Measurements from ENCODE around the gene DAPL1.

DAPL1 gene

DNA sequence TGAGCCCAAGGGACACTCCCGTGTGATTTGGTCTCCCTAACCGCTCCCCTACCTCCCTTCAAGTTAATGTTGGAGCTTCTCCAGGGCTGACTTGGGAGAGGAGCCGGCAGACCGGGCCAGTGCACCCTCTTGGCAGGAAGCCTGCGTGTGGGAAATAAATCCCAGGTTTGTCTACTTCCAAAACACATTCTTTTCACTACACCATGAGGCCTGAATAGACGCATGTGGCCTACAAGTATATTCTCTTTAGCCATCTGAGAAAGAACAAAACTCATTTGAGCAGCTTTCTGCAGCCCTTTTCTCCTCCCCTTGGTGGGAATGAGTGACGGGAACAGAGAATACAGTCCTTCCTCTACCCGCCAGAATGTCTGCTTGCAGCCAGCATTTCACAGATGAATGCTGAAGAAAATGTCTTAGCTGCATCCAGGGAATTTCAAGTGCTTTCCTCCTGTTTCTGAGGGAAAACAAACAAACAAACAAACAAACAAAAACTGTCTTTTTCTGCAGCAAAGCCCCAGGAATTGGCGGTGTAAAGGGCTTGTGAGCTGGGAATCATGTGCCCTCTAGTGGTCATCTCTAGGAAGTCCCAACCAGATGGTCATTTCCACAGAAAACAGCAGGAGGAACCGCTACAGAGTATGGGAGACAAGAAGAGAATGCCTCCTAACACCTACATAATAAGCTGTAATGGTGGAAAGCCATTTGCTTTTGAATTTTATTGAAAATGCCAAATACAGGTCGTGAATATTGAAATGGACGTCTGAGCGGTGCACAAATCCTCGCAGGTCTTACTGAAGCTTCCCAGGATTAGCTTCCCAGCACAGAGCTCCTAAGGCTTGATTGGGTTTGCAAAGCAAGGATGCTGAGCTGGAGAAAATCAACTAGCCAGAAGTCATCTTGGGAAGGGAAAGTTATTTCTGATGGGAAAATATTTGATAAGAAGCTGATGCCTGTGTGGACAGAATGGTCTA is 41.2 kb upstream of the DAPL1 start:
- H3K27ac ChIP-seq = no peak overlapping the region
- CTCF ChIA-PET = interaction anchor here (0.5 to 2.0 kb wide), 30 partner anchors 8 to 1117 kb away, joined by 3 to 9 read pairs (median 4); no protein-coding TSS in a partner anchor
- peak; percentile 92 for TF ChIP-seq CTCF (conservative IDR thresholded peaks at IDR 0.05; ENCODE audit: low read depth)
- POLR2A ChIA-PET (ENCODE audit: low non-redundant PET) = no interaction called here
- DNase-seq (ENCODE audit: low spot score) = peak; percentile 81

DNA sequence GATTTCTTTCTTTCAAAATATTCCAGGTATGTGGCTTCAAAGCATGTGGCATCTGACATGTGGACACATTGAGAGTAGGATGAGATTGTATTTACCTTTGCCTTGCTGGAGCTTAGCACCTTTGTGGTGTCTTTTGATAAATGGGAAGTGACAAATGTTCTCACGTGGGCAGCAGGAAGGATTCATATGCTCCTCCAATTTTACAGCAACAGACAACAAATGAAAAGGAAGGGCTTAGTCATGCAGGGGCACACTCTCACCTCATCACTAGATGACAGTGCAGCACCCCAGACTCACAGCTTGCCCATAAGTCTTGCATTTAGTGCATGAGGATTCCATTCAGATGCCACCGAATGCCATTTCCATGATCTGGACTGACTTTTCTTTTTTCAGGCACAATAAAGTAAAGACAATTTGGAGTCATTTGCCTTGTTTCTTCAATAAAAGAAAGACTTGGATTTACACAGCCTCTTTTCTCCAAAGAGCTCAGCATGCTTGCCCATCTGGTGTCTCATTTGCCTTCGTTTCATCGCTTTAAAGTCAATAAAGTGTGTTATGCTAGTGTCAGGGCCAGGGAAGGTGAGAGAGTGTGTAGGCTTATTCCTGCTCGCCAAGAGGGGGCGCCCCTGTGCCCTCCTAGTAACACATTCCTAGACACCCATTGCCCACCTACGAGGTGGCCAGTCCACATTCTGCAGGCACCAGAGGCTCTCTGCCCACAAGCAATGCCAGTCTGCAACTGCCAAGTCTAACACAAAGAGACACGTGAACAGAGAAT is 39.6 kb upstream of the DAPL1 start:
- ChIA-PET CTCF (interaction anchor here (0.7 to 2.0 kb wide), 2 partner anchors 10 to 1586 kb away, joined by 3 to 9 read pairs; no protein-coding TSS in a partner anchor), POLR2A (ENCODE audit: low non-redundant PET) (no interaction called here)
- TF ChIP-seq CTCF (conservative IDR thresholded peaks at IDR 0.05; ENCODE audit: low read depth) = no peak
- H3K27ac ChIP-seq = no peak overlapping the region
- DNase-seq (ENCODE audit: low spot score) = no peak

GRCh38 chr2:158756331-158756730 is 38.8 kb upstream of the DAPL1 start:
- ChIA-PET POLR2A (ENCODE audit: low non-redundant PET) (no interaction called here), CTCF (interaction anchor here (0.7 kb wide), 1 partner anchor 1586 kb away, joined by 3 read pairs; no protein-coding TSS in a partner anchor)
- TF ChIP-seq CTCF (conservative IDR thresholded peaks at IDR 0.05; ENCODE audit: low read depth) = no peak
- no peak overlapping the region for H3K27ac ChIP-seq
- no peak for DNase-seq (ENCODE audit: low spot score)

DNA sequence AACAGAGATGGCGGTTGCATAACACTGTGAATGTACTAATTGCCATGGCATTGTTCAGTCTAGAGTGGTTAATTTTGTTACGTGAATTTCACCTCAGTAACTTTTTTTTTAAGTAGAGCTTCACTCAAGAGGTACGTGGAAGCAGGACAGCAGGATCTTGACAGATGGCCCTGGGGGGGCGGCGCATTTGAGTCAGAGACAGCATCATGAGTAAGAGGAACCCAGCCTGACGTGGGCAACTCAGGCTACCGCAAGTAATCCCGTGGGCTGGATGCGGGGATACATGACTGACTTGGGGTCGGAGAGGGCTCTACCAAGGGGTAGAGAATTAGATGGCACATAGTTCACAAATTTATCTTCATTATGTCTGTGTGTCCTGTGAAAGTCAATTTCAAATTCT is 38.1 kb upstream of the DAPL1 start:
- CTCF ChIA-PET = no interaction called here
- no peak for TF ChIP-seq CTCF (conservative IDR thresholded peaks at IDR 0.05; ENCODE audit: low read depth)
- peak; percentile 17 for DNase-seq (ENCODE audit: low spot score)
- POLR2A ChIA-PET (ENCODE audit: low non-redundant PET) = no interaction called here
- no peak overlapping the region for H3K27ac ChIP-seq

DNA sequence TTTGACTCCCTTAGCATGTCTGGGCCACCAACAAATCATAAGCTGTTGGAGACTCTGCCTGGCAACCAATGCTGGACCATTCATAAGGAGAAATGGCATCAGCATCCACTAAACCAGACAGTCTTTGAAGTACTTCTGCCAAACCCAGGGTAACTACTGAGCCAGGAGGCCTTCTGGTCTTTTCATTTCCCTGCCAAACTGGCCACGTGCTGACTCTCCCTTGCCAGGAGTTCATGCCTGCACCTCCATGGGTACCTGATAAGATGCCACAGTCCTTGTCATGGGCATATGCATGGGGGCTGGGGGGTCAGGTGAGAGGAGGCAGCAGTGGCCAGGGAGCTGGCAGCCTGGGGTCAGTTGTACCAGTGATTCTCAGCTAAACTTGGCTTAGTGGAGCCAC is 34.2 kb upstream of the DAPL1 start:
- TF ChIP-seq CTCF (conservative IDR thresholded peaks at IDR 0.05; ENCODE audit: low read depth) = no peak
- no peak for DNase-seq (ENCODE audit: low spot score)
- POLR2A ChIA-PET (ENCODE audit: low non-redundant PET) = no interaction called here
- CTCF ChIA-PET = interaction anchor here (2.3 kb wide), 1 partner anchor 7 kb away, joined by 8 read pairs; no protein-coding TSS in a partner anchor
- H3K27ac ChIP-seq = peak overlapping the region; percentile 72

DNA sequence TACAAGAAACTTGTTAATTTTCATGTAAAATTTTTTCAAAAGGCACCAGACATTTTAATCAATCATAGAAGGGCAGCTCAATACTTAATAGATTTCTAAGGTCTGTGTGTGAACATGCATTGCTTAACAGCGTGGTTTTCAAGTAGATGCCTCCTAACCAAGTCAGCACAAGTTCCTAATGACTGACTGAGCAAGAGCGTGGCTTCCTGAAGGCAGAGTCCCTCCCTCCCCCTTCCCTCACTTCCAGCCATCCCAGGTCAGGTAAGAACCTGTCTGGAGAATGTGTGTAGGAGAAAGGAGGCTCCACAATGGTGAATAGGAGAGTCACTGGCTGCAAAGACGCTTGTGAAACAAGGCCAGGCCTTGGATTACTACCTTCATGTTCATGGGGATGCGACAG is 33.5 kb upstream of the DAPL1 start:
- H3K27ac ChIP-seq = peak overlapping the region; percentile 75
- ChIA-PET POLR2A (ENCODE audit: low non-redundant PET) (no interaction called here), CTCF (interaction anchor here (0.6 to 2.3 kb wide), 2 partner anchors 8 to 1007 kb away, joined by 4 to 8 read pairs; no protein-coding TSS in a partner anchor)
- TF ChIP-seq CTCF (conservative IDR thresholded peaks at IDR 0.05; ENCODE audit: low read depth) = no peak
- peak; percentile 98 for DNase-seq (ENCODE audit: low spot score)
